Activated naive CD4-positive, alpha-beta T cell treated with anti-CD3 and anti-CD28 coated beads, Interleukin-2, amount 50 U/mL, for 24 hours (primary cell): Measurements from ENCODE around the gene AVPR1B.

Experiments used
- H3K27ac Mint-ChIP-seq: one replicate; pipeline ENCODE4 v1.8.0; 2021; ENCODE audit warnings: mild to moderate bottlenecking, mixed read lengths
- H3K27me3 Mint-ChIP-seq: one replicate; pipeline ENCODE4 v1.8.0; 2021; ENCODE audit warnings: mixed read lengths
- H3K36me3 Mint-ChIP-seq: one replicate; pipeline ENCODE4 v1.8.0; 2021; ENCODE audit warnings: mixed read lengths
- H3K4me1 Mint-ChIP-seq: one replicate; pipeline ENCODE4 v1.8.0; 2021; ENCODE audit warnings: mixed read lengths
- H3K4me3 Mint-ChIP-seq: one replicate; pipeline ENCODE4 v1.8.0; 2021; ENCODE audit warnings: mild to moderate bottlenecking, mixed read lengths
- H3K9me3 Mint-ChIP-seq: one replicate; pipeline ENCODE4 v1.8.0; 2021; ENCODE audit warnings: mixed read lengths

Gene AVPR1B, protein sequence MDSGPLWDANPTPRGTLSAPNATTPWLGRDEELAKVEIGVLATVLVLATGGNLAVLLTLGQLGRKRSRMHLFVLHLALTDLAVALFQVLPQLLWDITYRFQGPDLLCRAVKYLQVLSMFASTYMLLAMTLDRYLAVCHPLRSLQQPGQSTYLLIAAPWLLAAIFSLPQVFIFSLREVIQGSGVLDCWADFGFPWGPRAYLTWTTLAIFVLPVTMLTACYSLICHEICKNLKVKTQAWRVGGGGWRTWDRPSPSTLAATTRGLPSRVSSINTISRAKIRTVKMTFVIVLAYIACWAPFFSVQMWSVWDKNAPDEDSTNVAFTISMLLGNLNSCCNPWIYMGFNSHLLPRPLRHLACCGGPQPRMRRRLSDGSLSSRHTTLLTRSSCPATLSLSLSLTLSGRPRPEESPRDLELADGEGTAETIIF

DNA sequence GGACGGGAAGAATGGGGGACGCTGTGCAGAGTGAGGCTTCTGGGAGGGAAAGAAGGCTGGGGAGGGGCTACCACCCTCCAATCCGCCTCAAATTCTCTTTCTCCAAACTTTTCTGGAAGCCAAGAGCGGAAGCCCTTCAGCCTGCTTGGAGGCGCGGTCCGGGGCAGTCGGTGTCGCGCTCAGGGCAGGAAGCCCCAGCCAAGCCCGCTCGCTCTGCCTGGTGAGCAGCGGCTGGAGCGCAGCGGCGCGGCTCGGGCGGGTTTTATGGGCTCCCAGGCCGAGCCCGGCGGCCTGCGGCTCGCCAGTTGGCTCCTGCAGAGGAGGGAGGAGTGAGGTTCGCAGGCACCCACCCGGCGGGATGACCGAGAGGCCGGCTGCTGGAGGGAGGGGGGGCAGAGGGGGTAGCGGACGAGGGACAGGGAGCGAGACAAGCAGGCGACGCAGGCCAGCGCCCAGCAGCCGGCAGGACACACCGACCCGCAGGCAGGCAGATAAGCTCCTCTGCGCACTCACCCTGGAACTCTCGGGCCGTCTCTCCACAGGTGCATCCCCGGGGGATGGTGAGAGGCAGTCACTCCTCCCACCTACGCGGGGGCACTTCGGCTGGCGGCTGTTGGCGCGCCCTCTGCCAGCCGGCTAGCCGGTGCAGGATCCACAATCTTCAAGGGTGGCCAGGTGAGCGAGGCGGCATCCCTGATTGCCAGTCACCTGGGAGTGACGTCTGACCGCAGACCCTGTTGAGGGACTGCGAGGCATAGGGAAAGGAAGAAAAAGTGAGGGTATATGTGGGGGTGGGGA lies at the start of gene AVPR1B:
Gene AVPR1B, minus strand, starts transcription at position 238 of the 798 bp plus-strand sequence. CDS start 498 bp downstream, outside the sequence.
- H3K4me3 Mint-ChIP-seq: peak within 1 kb of the TSS; percentile 53
- H3K9me3 Mint-ChIP-seq: peaks cover 16% of the 10 kb centered on the region
- peaks cover 26% of the 10 kb centered on the region for H3K27me3 Mint-ChIP-seq

DNA sequence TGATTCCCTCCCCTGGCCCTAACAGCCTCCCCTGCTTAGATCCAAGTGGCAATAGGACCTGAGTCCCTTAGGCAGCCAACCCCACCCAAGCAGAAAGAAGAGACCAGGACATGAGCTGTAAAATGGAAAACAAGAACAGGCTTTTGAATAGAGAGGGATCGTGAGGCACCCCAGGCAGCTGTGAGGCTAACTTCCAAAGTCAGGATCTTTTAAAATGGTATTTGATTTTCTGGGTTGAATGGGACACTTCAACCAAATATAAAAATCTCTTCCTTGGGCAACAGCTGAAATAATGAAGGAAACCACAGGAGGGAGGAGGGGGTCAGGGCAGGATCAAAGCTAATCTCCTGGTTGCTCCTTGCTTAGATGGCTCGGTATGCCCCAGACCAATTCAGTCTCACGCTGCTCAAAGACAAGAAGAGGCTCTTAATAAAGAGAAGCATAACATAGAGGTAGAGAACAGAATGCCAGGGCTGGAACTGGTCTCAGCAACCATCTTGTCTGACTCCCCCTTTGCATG lies 28.6 kb upstream of the AVPR1B start:
- Mint-ChIP-seq H3K4me3 (no peak overlapping the region), H3K36me3 (no peaks in the 10 kb centered on the region), H3K9me3 (no peaks in the 10 kb centered on the region), H3K4me1 (peaks cover 3% of the 10 kb centered on the region), H3K27me3 (peaks cover 5% of the 10 kb centered on the region), H3K27ac (no peak overlapping the region)

More for the DNA sequence above, at the start of gene AVPR1B:
- Mint-ChIP-seq H3K27ac (peak within 1 kb of the TSS; percentile 5), H3K4me1 (peaks cover 11% of the 10 kb centered on the region), H3K36me3 (peaks cover 7% of the 10 kb centered on the region)

DNA sequence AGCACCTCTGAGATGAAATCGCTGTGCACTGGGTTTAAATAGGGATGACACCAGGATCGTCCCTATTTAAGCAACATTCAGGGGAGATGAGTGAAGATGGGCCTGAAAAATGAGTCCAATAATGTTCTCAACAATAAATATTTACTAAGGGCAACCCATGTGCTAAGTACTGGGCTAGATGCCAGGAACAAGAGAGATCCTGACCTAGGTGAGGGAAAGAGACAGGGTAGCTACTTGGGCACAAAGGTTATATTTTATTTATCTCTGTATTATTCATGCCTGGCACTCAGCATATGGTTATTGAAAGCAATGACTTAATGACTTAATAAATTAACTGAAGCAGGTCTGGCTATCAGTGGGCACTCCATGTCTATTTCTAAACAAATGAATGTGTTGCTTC lies 27.4 kb upstream of the AVPR1B start:
- Mint-ChIP-seq H3K4me3 (no peak overlapping the region), H3K27ac (no peak overlapping the region), H3K4me1 (peaks cover 3% of the 10 kb centered on the region), H3K36me3 (peaks cover 1% of the 10 kb centered on the region), H3K27me3 (peaks cover 14% of the 10 kb centered on the region), H3K9me3 (no peaks in the 10 kb centered on the region)

DNA sequence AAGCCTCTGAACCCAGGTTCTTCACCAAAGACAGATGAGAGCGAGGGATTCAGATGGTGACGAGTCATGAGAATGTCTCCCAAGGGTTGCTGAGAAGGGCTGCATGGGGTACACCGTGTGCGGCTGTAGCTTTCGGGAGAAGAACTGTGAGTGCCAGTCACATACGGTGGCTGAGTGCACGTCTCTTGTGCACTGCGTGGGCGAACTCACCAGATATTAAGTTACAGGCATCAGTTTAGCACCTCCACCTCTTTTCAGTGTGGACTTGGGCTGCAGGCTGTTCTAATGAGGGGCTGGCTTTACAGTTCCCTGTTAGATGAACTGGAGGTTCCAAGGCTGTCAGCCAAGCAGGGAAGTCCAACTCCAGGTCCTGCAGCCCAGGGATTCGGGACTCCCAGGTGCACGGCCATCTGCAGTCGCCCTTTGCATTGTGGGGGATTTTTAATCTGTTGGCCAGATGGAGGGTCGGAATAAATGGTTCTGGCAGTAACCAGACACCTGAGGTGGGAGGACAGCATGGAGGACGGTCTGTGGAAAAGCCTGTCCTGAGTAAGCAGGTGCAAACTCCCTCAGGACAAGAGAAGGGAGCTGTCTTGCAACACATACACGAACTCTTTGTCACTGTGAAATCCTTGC lies 26.5 kb upstream of the AVPR1B start:
- Mint-ChIP-seq H3K27me3 (peaks cover 19% of the 10 kb centered on the region), H3K4me1 (peaks cover 3% of the 10 kb centered on the region), H3K36me3 (peaks cover 1% of the 10 kb centered on the region), H3K9me3 (no peaks in the 10 kb centered on the region), H3K4me3 (no peak overlapping the region), H3K27ac (no peak overlapping the region)

DNA sequence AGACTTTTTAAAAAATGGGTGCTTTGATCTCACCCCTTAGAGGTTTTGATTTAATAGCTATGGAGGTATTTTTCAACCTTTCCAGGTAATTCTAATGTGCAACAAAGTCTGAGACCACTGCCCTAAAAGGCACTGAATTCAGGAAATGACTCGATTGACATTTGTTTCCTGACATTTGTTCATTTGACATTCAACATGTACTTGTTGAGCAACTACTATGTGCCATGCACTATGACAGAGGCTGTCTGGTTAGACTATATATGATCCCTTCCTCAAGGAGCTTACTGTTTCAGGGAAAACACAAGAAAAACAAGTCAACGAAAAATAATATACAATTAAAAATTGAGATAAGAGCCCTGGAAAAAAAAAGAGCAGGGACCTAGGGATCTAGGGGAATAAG lies 25.6 kb upstream of the AVPR1B start:
- Mint-ChIP-seq H3K27me3 (peaks cover 19% of the 10 kb centered on the region), H3K9me3 (no peaks in the 10 kb centered on the region), H3K4me3 (no peak overlapping the region), H3K27ac (no peak overlapping the region), H3K36me3 (peaks cover 1% of the 10 kb centered on the region), H3K4me1 (peaks cover 3% of the 10 kb centered on the region)

DNA sequence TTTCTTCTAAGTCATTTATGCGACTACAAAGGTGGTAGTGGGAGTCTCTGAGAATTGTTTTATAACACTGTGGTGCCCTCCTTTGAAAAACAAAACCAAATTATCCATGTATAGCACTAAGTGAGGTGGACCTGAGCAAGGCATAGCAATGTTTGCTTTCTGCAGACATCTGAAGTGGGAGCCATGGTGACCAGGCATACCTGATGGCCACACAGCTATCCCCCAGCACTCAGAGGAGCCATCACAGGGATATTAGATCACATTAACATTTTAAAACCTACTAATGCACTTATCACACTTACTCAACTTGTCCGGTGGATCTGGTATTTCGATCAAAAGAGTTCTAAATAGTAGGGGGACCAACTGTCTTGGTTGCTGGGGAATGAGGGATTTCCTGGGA lies 24.8 kb upstream of the AVPR1B start:
- H3K4me1 Mint-ChIP-seq: peaks cover 3% of the 10 kb centered on the region
- H3K36me3 Mint-ChIP-seq: peaks cover 1% of the 10 kb centered on the region
- no peaks in the 10 kb centered on the region for H3K9me3 Mint-ChIP-seq
- no peak overlapping the region for H3K4me3 Mint-ChIP-seq
- H3K27ac Mint-ChIP-seq: no peak overlapping the region
- peaks cover 19% of the 10 kb centered on the region for H3K27me3 Mint-ChIP-seq

DNA sequence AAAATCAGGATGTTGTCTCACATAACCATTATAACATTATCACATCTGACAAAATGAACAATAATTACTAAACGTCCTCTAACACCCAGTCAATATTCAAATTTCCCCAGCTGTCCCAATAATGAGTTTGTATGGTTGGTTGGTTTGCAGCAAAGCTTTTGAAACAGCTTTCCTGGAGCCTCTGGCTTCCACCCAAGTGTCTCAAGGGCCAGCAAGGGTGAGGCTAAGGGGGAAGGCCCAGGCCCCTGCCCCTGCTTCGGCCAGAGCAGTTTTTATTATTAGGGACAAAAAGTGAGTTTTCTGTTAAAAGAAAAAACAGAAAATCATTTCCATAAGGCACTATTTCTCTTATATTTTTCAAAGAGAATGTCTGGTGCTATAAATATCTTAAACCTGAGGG lies 19.1 kb upstream of the AVPR1B start:
- no peak overlapping the region for H3K4me3 Mint-ChIP-seq
- H3K36me3 Mint-ChIP-seq: peaks cover 1% of the 10 kb centered on the region
- peaks cover 14% of the 10 kb centered on the region for H3K27me3 Mint-ChIP-seq
- H3K27ac Mint-ChIP-seq: no peak overlapping the region
- no peaks in the 10 kb centered on the region for H3K4me1 Mint-ChIP-seq
- H3K9me3 Mint-ChIP-seq: no peaks in the 10 kb centered on the region

DNA sequence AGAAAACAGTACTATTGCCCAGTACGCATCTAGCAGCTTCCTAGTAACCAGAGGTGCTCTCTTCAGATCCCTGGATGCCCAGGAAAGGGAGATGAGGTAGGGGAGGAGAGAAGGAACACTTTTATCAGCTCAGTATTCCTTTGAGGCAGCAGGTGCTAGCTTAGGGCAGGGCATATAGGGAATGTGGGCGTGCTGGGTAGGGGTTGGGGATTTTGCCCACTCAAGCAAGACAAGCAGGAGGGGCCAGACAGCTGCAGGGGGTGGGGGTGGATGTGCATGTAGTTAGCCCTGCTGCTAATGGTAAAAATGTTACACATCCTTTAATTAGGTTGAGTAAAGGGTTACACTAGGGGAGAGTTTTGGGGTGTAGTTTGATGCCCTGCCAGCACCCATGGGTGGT lies 18.1 kb upstream of the AVPR1B start:
- H3K9me3 Mint-ChIP-seq: no peaks in the 10 kb centered on the region
- no peaks in the 10 kb centered on the region for H3K4me1 Mint-ChIP-seq
- H3K36me3 Mint-ChIP-seq: peaks cover 1% of the 10 kb centered on the region
- peaks cover 10% of the 10 kb centered on the region for H3K27me3 Mint-ChIP-seq
- no peak overlapping the region for H3K27ac Mint-ChIP-seq
- H3K4me3 Mint-ChIP-seq: no peak overlapping the region

DNA sequence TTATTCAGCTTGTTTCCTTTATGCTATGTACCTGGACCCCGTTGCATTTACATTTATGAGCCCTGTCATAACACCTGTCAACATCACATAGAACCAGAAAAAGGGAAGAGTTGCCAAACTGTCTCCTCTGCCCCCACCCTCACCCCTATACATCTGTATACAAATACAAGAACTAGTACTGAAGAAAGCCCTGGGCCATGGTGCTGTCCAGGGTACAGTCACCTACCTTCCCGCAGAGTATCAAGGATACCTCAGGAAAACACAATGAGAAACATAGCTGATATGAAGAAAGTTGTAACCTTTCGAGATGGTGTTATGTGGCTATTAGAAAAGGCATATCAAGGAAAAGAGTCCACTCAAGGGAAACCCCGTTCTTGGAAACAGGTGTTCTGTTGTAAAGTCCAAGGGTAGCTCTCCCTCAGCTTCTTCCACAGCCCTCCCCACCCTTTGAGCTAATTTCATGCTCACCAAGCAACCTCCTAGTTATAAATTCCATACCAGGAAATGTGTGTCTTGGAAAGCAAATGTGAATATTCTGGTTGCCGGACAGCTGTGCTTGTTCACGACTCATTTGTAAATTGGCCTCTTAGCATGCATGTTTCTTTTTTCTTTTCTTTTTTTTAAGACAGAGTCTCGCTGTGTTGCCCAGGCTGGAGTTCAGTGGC lies 16.7 kb upstream of the AVPR1B start:
- H3K4me3 Mint-ChIP-seq: no peak overlapping the region
- no peaks in the 10 kb centered on the region for H3K36me3 Mint-ChIP-seq
- H3K27ac Mint-ChIP-seq: no peak overlapping the region
- H3K9me3 Mint-ChIP-seq: no peaks in the 10 kb centered on the region
- no peaks in the 10 kb centered on the region for H3K4me1 Mint-ChIP-seq
- peaks cover under 1% of the 10 kb centered on the region for H3K27me3 Mint-ChIP-seq

DNA sequence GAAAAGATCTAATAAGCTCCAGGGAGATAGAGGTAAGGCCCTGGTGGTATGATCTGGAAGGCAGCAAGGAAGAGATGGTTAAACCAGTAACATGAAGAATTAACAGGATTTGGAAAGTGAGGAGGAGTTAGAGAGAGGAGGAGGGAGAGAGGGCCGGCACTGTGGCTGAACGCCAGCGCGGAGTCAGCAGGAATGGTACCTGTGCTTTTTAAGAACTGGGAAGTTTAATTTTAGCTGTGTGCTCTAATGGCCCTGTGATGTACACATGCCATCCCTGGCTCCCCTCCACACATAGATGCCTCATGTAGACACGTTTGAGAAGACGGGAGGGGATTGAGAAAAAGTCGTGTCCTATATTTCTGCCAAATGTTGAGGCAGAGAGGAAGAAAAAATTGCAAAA lies 13.8 kb upstream of the AVPR1B start:
- no peak overlapping the region for H3K27ac Mint-ChIP-seq
- H3K4me1 Mint-ChIP-seq: no peaks in the 10 kb centered on the region
- peaks cover 10% of the 10 kb centered on the region for H3K27me3 Mint-ChIP-seq
- H3K4me3 Mint-ChIP-seq: no peak overlapping the region
- H3K36me3 Mint-ChIP-seq: no peaks in the 10 kb centered on the region
- H3K9me3 Mint-ChIP-seq: no peaks in the 10 kb centered on the region

DNA sequence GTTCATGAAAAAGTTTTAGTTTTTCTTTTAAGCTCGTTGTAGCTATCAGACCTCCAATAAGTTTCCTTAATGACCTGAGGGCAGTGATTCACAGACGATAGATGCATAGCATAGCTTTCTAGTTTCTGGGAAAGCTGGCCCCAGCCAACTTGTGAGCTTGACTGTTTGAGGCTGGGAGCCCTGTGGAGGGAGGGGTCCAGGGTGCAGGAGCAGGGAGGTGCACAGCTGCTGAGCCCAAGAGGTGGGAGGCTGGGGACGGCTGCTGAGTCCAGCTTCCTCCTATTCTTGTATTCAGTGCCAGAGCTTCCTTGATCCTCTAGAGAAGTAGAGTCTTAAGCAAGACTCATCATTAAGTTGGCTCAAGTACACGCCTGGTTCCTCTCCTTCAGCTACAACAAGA lies 11.0 kb upstream of the AVPR1B start:
- H3K36me3 Mint-ChIP-seq: no peaks in the 10 kb centered on the region
- H3K27me3 Mint-ChIP-seq: peaks cover 24% of the 10 kb centered on the region
- H3K4me1 Mint-ChIP-seq: no peaks in the 10 kb centered on the region
- no peak overlapping the region for H3K27ac Mint-ChIP-seq
- no peak overlapping the region for H3K4me3 Mint-ChIP-seq
- no peaks in the 10 kb centered on the region for H3K9me3 Mint-ChIP-seq

DNA sequence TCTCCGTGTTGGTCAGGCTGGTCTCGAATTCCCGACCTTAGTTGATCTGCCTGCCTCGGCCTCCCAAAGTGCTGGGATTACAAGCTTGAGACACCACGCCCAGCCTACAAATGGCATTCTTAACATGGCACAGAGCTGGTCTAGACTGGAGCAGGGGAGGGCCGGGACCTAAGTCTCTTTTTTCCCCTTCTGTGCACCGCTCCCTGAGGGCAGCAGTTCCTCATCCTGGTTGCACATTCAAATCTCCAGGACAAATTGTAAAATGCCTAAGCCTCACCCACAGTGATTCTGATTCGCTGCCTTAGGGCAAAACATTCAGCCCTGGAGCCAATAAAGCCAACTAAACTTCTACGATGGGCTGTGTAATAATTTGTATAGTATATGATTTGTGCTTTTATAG lies 10.1 kb upstream of the AVPR1B start:
- Mint-ChIP-seq H3K9me3 (no peaks in the 10 kb centered on the region), H3K27me3 (peaks cover 27% of the 10 kb centered on the region), H3K4me1 (no peaks in the 10 kb centered on the region), H3K4me3 (no peak overlapping the region), H3K27ac (no peak overlapping the region), H3K36me3 (no peaks in the 10 kb centered on the region)

DNA sequence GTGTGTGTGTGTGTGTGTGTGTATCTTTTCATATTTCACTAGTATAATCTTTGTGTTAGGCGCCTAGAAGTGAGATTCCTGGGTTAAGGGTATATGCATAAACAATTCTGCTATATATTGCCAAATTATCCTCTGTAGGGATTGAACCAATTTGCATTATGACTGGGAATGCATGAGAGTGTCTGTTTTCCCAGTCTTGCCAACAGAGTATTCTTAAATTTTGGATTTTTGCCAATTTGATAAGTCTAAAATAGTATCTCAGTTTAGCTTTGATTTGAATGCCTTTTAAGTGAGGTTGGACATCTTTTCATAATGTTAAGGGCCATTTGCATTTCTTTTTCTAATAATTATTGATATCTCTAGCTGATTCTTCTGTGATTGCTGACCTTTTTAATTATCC lies 8.2 kb upstream of the AVPR1B start:
- H3K27ac Mint-ChIP-seq: no peak overlapping the region
- H3K4me1 Mint-ChIP-seq: no peaks in the 10 kb centered on the region

DNA sequence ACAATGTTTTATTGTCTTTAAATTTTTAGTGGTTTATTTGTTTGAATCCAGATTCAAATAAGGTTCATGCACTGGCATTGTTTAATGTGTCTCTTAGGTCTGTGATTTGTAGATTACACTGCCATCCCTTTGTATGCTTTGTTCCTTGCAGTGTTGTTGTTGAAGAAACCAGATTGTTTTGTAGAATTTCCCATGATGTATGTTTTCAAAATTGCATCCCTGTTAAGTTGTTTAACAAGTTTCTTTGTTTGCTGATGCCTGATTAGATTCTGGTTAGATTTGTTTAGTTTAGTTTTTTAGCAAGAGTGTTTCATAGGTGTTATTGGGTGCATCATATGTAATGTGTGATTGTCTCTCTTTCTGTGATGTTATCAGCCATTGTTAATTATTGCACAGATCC lies 5.5 kb upstream of the AVPR1B start:
- Mint-ChIP-seq H3K9me3 (peaks cover 16% of the 10 kb centered on the region), H3K27ac (no peak overlapping the region), H3K4me3 (no peak overlapping the region), H3K27me3 (peaks cover 43% of the 10 kb centered on the region), H3K36me3 (peaks cover 7% of the 10 kb centered on the region), H3K4me1 (peaks cover 5% of the 10 kb centered on the region)

More for the DNA sequence above, 8.2 kb upstream of the AVPR1B start:
- peaks cover 4% of the 10 kb centered on the region for H3K36me3 Mint-ChIP-seq
- H3K27me3 Mint-ChIP-seq: peaks cover 32% of the 10 kb centered on the region
- peaks cover 11% of the 10 kb centered on the region for H3K9me3 Mint-ChIP-seq
- no peak overlapping the region for H3K4me3 Mint-ChIP-seq

DNA sequence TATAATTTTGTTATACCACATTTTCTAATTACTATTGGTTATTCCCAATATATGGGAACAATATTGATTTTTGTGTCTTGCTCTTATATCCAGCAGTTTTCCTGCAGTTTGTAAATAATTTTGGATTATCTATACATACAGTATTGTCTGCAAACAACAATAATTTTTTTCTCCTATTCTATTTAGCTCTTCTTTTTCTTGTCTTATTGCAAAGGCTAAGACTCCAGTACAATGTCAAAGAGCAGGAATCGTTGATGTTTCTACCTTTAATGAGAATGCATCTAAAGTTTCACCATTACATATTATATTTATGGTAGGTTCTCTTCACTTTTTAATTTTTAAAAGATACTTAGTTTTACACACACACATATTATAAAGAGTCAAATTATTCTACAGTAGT lies 4.1 kb upstream of the AVPR1B start:
- Mint-ChIP-seq H3K9me3 (peaks cover 16% of the 10 kb centered on the region), H3K4me3 (no peak overlapping the region), H3K27ac (no peak overlapping the region), H3K36me3 (peaks cover 7% of the 10 kb centered on the region), H3K4me1 (peaks cover 11% of the 10 kb centered on the region), H3K27me3 (peaks cover 45% of the 10 kb centered on the region)
